Activated CD4-positive, alpha-beta T cell treated with anti-CD3 and anti-CD28 coated beads, Interleukin-2, amount 10 ng/mL, durations not matched to agents 7 days and 5 days (primary cell): ENCODE results near the gene IL20RA. TPM values are rescaled to one million over a fixed set of nuclear protein-coding genes. Genes with fewer than 3 reads are reported as not detected.
"Not testable (repeated sequence)": the region's sequence is repeated elsewhere in the genome, so short reads cannot be mapped to it uniquely, and the experiment has no call there.

Experiments
- CTCF ChIA-PET: fragments of 350-600 bp; sonication (Branson Sonifier 250); formaldehyde crosslinking; loops from one replicate; lab custom pipeline; 2021; ENCODE audit warnings: antibody characterized with exemption; lab: Charles Lee
- POLR2A ChIA-PET: fragments of 350-600 bp; sonication (Branson Sonifier 250); formaldehyde crosslinking; loops from one replicate; lab custom pipeline; 2021; ENCODE audit warnings: antibody characterized with exemption; lab: Charles Lee
- DNase-seq: peaks from one replicate; pipeline ENCODE4 v3.0.0-alpha.2; 2020
- H3K27ac Mint-ChIP-seq: one replicate; pipeline ENCODE4 v1.8.0; 2021; ENCODE audit warnings: mild to moderate bottlenecking, moderate library complexity, mixed read lengths
- H3K27me3 Mint-ChIP-seq: one replicate; pipeline ENCODE4 v1.8.0; 2021; ENCODE audit warnings: mixed read lengths
- H3K36me3 Mint-ChIP-seq: one replicate; pipeline ENCODE4 v1.8.0; 2021; ENCODE audit warnings: low read depth, mixed read lengths
- H3K4me1 Mint-ChIP-seq: one replicate; pipeline ENCODE4 v1.8.0; 2021; ENCODE audit warnings: mixed read lengths
- H3K4me3 Mint-ChIP-seq: one replicate; pipeline ENCODE4 v1.8.0; 2021; ENCODE audit warnings: mild to moderate bottlenecking, moderate library complexity, mixed read lengths
- H3K9me3 Mint-ChIP-seq: one replicate; pipeline ENCODE4 v1.8.0; 2021; ENCODE audit warnings: mixed read lengths
- total RNA-seq, 2 experiments: library from RNA; stranded (reverse); gene quantifications; one replicate each; pipeline ENCODE4 v1.2.3, GENCODE V29; 2021

IL20RA gene
- total RNA-seq, 2 experiments from 2014 or later = not detected

DNA sequence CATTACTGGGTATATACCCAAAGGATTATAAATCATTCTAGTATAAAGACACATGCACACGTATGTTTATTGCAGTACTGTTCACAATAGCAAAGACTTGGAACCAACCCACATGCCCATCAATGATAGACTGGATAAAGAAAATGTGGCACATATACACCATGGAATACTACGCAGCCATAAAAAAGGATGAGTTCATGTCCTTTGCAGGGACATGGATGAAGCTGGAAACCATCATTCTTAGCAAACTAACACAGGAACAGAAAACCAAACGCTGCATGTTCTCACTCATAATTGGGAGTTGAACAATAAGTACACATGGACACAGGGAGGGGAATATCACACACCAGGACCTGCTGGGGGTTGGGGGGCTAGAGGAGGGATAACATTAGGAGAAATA is 31.0 kb upstream of the IL20RA start:
- H3K4me3 Mint-ChIP-seq, H3K4me1 Mint-ChIP-seq, H3K36me3 Mint-ChIP-seq, H3K9me3 Mint-ChIP-seq, POLR2A ChIA-PET, CTCF ChIA-PET, DNase-seq, H3K27ac Mint-ChIP-seq: not testable (repeated sequence)
- peaks cover 46% of the 10 kb centered on the region for H3K27me3 Mint-ChIP-seq

DNA sequence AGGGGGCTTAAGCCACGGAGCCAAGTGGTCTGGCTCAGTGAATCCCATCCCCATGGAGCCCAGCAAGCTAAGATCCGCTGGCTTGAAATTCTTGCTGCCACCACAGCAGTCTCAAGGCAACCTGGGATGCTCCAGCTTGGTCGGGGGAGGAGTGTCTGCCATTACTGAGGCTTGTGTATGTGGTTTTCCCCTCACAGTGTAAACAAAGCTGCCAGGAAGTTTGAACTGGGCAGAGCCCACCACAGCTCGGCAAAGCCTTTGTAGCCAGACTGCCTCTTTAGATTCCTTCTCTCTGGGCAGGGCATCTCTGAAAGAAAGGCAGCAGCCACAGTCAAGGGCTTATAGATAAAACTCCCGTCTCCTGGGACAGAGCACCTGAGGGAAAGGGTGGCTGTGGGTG is 25.5 kb upstream of the IL20RA start:
- Mint-ChIP-seq H3K36me3 (no peaks in the 10 kb centered on the region), H3K4me3 (no peak overlapping the region), H3K4me1 (peaks cover 4% of the 10 kb centered on the region), H3K27ac (no peak overlapping the region), H3K9me3 (peaks cover 4% of the 10 kb centered on the region), H3K27me3 (peaks cover 64% of the 10 kb centered on the region)
- CTCF ChIA-PET = no interaction called here
- POLR2A ChIA-PET = no interaction called here
- DNase-seq = no peak

DNA sequence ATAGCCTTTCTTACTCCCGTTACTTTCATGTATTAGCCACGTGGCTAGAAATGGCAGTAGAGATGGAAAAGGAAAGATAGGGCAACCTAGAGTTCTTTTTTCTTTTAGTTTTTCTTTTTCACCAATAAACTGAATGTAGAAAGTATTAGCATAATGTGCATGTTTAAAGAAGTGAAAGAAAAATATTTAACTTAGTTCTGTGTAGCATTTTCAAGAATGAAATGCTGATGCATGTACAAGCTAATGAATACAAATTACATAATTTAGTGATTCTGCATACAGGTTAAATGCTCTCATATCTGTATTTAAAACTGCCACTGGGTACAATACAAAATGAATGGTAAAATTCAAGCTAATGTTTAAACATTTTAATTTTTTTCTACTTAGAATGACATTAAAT is 22.6 kb upstream of the IL20RA start:
- no peaks in the 10 kb centered on the region for H3K36me3 Mint-ChIP-seq
- H3K27ac Mint-ChIP-seq = no peak overlapping the region
- H3K9me3 Mint-ChIP-seq = peaks cover 4% of the 10 kb centered on the region
- DNase-seq = no peak
- CTCF ChIA-PET = interaction anchor here (0.6 kb wide), 1 partner anchor 895 kb away, joined by 4 read pairs; no protein-coding TSS in a partner anchor
- peaks cover 4% of the 10 kb centered on the region for H3K4me1 Mint-ChIP-seq
- H3K4me3 Mint-ChIP-seq = no peak overlapping the region
- H3K27me3 Mint-ChIP-seq = peaks cover 45% of the 10 kb centered on the region
- POLR2A ChIA-PET = no interaction called here

DNA sequence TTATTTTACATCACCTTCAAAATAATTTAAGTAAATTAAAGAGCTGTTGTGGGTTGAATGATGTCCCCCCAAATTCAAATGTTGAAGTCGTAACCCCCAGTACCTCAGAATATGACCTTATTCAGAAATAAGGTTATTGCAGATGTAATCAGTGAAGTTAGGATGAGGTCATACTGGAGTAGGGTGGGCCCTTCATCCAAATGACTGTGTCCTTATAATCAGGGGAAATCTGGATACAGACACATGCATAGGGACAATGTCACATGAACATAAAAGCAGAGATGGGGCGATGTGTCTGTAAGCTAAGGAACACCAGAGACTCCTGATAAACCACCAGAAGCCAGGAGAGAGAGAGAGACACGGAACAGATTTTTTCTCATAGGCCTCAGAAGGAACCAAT is 13.3 kb upstream of the IL20RA start:
- Mint-ChIP-seq H3K36me3 (no peaks in the 10 kb centered on the region), H3K9me3 (no peaks in the 10 kb centered on the region), H3K27me3 (peaks cover 22% of the 10 kb centered on the region), H3K4me3 (no peak overlapping the region), H3K4me1 (no peaks in the 10 kb centered on the region), H3K27ac (no peak overlapping the region)
- DNase-seq = no peak
- CTCF ChIA-PET = interaction anchor here (0.9 kb wide), 1 partner anchor 15 kb away, joined by 3 read pairs; no protein-coding TSS in a partner anchor
- POLR2A ChIA-PET = no interaction called here

DNA sequence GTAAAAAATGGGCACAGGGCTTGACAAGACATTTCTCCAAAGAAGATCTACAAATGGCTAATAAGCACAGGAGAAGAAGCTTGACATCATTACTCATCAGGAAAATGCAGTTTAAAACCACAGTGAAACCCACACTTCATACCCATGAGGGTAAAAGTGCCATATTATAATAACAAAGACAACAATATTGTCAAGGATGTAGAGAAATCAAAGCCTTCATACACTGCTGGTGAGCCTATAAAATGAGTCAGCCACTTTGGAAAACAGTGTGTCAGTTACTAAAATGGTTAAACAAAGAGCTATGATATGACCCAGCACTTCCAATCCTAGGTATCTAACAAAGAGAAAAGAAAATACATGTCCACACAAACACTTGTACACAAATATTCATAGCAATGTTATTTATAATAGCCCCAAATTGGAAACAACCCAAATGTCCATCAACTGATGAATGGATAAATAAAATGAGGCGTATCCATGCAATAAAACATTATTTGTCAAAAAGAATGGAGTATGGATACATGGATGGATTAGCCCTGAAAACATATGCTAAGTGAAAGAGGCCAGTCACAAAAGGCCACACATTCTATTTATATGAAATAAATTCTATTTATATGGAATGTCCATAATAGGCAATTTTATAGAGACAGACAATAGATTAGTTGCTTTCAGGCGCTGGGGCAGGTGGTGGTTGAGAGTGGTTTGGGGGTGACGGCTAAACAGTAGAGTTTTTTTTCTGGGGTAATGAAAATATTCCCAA is 11.5 kb upstream of the IL20RA start:
- Mint-ChIP-seq H3K36me3 (no peaks in the 10 kb centered on the region), H3K27ac (no peak overlapping the region), H3K9me3 (no peaks in the 10 kb centered on the region), H3K4me1 (no peaks in the 10 kb centered on the region), H3K27me3 (peaks cover 32% of the 10 kb centered on the region), H3K4me3 (no peak overlapping the region)
- ChIA-PET POLR2A (no interaction called here), CTCF (no interaction called here)
- DNase-seq = no peak

DNA sequence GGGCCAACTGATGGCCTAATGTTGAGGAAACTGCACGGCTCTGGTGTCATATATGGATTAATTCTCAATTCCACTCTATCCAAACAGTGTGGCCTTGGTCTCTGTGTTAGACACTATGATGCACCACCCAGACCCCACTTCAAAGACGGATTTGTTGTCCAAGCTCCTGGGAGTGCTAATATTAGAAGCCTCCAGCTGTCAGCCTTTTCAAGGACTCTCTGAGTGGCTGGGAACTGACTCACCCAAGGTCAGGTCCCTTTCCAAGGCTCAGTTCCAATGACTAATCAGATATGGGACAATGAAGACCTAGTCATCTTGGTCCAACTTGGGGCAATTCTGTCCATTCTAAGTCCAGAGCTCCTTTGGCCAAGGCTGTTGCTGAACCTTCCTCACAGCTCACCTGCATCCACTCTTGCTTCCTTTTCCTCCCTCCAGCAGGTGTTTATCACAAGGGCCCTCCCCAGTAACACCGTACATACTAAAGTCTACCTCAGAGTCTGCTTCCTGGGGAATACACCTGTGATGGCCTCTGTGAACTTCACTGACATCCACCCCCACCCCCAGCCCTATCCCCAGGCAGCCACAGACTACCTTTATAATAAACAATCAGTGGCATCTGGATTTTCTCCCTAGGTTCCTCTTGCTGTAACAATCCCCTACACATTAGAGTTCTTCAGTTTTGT is 7.2 kb upstream of the IL20RA start:
- Mint-ChIP-seq H3K27ac (no peak overlapping the region), H3K9me3 (no peaks in the 10 kb centered on the region), H3K27me3 (peaks cover 65% of the 10 kb centered on the region), H3K4me1 (no peaks in the 10 kb centered on the region), H3K36me3 (no peaks in the 10 kb centered on the region), H3K4me3 (no peak overlapping the region)
- ChIA-PET POLR2A (no interaction called here), CTCF (no interaction called here)
- DNase-seq = no peak

DNA sequence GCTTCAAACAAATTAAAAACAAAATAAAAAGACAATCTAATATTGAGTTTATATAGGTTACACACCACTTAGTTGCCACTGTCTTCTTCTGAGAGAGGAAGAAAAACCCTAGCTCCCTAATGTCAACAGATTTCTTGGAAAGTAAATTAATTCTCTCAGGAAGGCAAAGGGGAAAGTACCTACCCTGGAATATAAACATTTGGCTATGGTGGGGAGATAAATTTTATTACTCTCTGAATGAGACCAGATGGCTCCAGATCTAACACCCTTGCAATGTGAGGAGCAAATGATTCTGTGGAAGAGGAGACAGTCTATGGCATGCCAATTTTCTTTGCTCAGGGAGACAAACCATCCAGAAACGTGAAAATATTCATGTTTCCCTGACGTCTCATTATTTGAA is 4.3 kb upstream of the IL20RA start:
- H3K9me3 Mint-ChIP-seq = no peaks in the 10 kb centered on the region
- no peak for DNase-seq
- no peak overlapping the region for H3K27ac Mint-ChIP-seq
- H3K36me3 Mint-ChIP-seq = no peaks in the 10 kb centered on the region
- ChIA-PET POLR2A (no interaction called here), CTCF (no interaction called here)
- H3K4me3 Mint-ChIP-seq = no peak overlapping the region
- H3K27me3 Mint-ChIP-seq = peaks cover 68% of the 10 kb centered on the region
- peaks cover 4% of the 10 kb centered on the region for H3K4me1 Mint-ChIP-seq

DNA sequence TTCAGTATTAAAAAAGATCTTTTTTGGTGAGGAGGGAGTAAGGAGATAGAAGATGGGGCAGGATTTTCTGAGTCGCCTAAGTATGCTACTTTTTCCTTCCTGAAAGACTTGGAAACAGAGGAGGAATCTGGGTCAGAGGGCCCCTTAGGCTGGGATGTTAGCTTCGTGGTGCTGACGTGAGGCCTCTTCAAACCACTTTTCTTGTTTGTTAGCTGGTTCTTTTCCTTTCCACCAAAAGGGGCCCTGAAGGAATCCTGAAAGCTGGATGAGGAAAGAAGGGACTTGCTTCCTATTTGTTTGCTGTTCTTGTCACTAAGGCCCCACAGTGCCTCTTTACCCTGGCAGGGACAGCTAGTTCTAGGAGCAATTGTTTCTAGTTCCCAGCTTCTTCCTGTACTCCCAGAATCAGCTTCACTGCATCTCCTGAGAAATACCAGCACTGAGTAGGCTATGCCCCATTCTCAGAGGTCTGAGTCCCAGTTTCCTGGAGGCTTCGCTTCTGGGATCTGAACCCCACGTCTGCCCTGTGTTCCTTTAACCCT is 2.2 kb upstream of the IL20RA start:
- no peak overlapping the region for H3K27ac Mint-ChIP-seq
- POLR2A ChIA-PET = no interaction called here
- peaks cover 7% of the 10 kb centered on the region for H3K4me1 Mint-ChIP-seq
- peaks cover 77% of the 10 kb centered on the region for H3K27me3 Mint-ChIP-seq
- H3K9me3 Mint-ChIP-seq = no peaks in the 10 kb centered on the region
- CTCF ChIA-PET = no interaction called here
- H3K36me3 Mint-ChIP-seq = no peaks in the 10 kb centered on the region
- no peak for DNase-seq
- no peak overlapping the region for H3K4me3 Mint-ChIP-seq

DNA sequence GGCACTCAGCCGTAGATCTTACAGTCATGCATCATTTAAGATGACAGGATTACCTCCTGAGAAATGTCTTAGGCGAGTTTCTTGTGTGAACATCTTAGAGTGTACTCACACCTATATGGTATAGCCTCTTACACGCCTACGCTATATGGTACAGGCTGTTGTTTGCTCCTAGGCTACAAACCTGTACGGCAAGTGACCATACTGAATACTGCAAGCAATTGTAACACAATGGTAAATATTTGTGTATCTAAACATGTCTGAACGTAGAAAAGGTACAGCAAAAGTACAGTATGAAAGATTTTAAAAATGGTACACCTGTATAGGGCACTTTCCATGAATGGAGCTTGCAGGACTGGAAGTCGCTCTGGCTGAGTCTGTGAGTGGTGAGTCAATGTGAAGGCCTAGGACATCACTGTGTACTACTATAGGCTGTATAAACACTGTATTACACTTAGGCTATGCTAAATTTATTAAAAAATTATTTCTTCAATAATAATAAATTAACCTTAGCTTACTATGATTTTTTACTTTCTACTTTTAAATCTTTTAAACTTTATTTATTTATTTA is 541 bp upstream of the IL20RA start:
- no peak for DNase-seq
- ChIA-PET POLR2A (no interaction called here), CTCF (no interaction called here)
- H3K36me3 Mint-ChIP-seq = no peaks in the 10 kb centered on the region
- H3K27me3 Mint-ChIP-seq = peaks cover 82% of the 10 kb centered on the region
- H3K4me3 Mint-ChIP-seq = peak overlapping the region; percentile 65
- H3K9me3 Mint-ChIP-seq = no peaks in the 10 kb centered on the region
- H3K27ac Mint-ChIP-seq = no peak overlapping the region
- H3K4me1 Mint-ChIP-seq = peaks cover 7% of the 10 kb centered on the region

DNA sequence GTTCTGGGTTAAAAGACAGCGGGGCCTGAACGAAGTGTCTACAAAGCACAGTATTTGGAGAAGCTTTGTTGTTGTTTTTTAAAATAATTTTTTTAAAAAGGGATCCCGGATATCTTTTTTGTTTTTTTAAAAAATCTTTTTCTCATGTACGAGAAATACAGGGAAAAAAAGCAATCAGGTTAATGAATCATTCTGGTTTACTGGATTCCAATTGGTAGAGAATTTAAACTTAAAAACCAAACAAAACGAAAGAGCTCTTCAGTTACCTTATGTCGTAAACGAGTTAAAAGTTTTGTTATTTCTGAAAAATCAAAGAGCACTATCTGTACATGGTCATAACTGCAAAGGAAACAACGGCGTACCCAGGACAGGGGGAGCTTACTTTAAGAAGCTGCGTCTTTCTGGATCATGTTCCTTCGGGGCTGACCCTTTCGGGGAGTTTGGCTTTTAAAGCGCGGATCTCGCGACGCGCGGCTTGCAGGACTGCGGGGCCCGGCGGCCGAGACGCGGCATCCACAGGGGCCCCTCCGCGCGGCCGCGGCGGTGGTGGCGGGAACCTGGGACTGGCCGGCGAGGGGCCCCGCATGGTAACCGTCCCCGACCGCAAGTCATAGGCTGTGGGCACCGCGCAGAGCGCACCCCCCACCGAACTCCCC is 927 bp downstream of the IL20RA start:
- no peaks in the 10 kb centered on the region for H3K36me3 Mint-ChIP-seq

DNA sequence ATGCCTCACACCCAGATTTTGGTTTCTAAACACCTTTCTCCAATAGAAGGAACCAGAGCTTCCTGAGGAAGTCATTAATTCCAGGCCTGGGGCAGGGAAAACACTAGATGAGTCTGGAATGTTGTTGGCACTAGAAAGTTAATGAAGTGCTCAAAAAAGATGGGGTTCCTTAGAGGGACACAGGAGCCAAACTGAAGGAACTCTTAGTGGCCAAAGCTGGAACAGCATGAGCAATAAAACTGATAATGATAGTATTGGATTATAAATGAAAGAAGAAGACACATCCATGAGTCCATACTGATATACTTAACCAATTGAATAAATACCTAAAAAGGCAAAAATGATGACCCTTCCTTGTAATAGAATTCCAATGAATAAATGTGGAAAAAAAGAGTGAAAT is 4.4 kb downstream of the IL20RA start:
- Mint-ChIP-seq H3K4me3 (no peak overlapping the region), H3K27ac (no peak overlapping the region), H3K27me3 (peaks cover 79% of the 10 kb centered on the region), H3K9me3 (no peaks in the 10 kb centered on the region), H3K36me3 (no peaks in the 10 kb centered on the region), H3K4me1 (peaks cover 7% of the 10 kb centered on the region)
- POLR2A ChIA-PET = no interaction called here
- no peak for DNase-seq
- CTCF ChIA-PET = no interaction called here

More for the DNA sequence above, 927 bp downstream of the IL20RA start:
- CTCF ChIA-PET = interaction anchor here (0.9 to 1.5 kb wide), 3 partner anchors 14 to 27 kb away, joined by 3 to 4 read pairs (median 3); no protein-coding TSS in a partner anchor
- Mint-ChIP-seq H3K4me3 (peak overlapping the region; percentile 74), H3K4me1 (peaks cover 7% of the 10 kb centered on the region), H3K27ac (no peak overlapping the region), H3K27me3 (peaks cover 85% of the 10 kb centered on the region), H3K9me3 (no peaks in the 10 kb centered on the region)
- POLR2A ChIA-PET = no interaction called here
- DNase-seq = no peak

DNA sequence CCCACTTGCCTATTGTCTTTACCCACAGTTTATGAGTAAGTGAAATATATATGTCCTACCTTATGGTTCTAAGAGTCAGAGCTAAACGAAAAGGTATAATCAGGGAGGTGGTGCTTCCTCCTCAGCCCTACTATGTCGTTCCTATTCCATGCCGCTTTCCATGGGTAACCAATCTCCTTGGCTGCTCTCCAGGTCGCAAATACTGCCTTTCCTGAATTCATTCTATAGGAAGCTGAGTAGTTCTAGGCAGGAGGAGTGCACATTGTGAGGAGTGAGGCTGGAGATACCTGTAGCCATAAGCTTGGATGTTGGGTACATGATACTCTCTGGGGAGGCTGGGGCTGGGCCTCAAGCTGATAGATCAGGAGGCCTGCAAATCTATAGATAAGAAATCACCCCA is 5.8 kb downstream of the IL20RA start:
- CTCF ChIA-PET = interaction anchor here (0.5 kb wide), 1 partner anchor 11 kb away, joined by 3 read pairs; no protein-coding TSS in a partner anchor
- peaks cover 74% of the 10 kb centered on the region for H3K27me3 Mint-ChIP-seq
- H3K9me3 Mint-ChIP-seq = no peaks in the 10 kb centered on the region

More for the DNA sequence above, 5.8 kb downstream of the IL20RA start:
- Mint-ChIP-seq H3K36me3 (no peaks in the 10 kb centered on the region), H3K27ac (no peak overlapping the region), H3K4me1 (peaks cover 7% of the 10 kb centered on the region), H3K4me3 (no peak overlapping the region)
- POLR2A ChIA-PET = no interaction called here
- DNase-seq = no peak
